Ovary (tissue), 9 donors: ENCODE data around the gene SHKBP1. TPM values are rescaled to one million over a fixed set of nuclear protein-coding genes. Genes with fewer than 3 reads are reported as not detected.

Experiments
- DNase-seq, 5 donors: peaks; one replicate each; pipeline ENCODE4 v3.0.0-alpha.2; 2019 to 2020
- H3K27ac ChIP-seq, 2 donors: fragments of 200-600 bp; one replicate each; pipeline versions ENCODE4 v1.5.1 to v1.8.0; 2019 to 2022
- H3K27me3 ChIP-seq: fragments of 200-600 bp; one replicate; pipeline ENCODE4 v1.8.0; 2022
- H3K36me3 ChIP-seq: fragments of 200-600 bp; sonication (generic); one replicate; pipeline ENCODE4 v1.5.1; 2019
- H3K4me1 ChIP-seq: one replicate; pipeline ENCODE4 v1.8.1; 2013; ENCODE audit warnings: mild to moderate bottlenecking, moderate library complexity; ENCODE audit not compliant: insufficient read depth
- H3K4me3 ChIP-seq: fragments of 200-600 bp; sonication (generic); one replicate; pipeline ENCODE4 v1.5.1; 2017
- H3K9me3 ChIP-seq, 2 donors: fragments of 200-600 bp in 1 of 2; sonication (generic) in 1 of 2; one replicate each; pipeline versions ENCODE4 v1.5.1 to v1.8.1; 2013 to 2019; ENCODE audit warnings: mild to moderate bottlenecking in 1 of 2, moderate library complexity in 1 of 2
- CTCF ChIP-seq, 3 donors: fragments of 450-650 bp in 2 of 3; fragments of 200-600 bp in 1 of 3; IDR thresholded peaks; one replicate each; pipeline versions ENCODE4 v1.5.1 to v1.8.0; 2016 to 2022; ENCODE audit warnings: antibody characterized with exemption in 3 of 3, mild to moderate bottlenecking in 1 of 3
- EP300 ChIP-seq: sonication (generic); formaldehyde crosslinking; IDR thresholded peaks from one replicate; pipeline ENCODE4 v1.6.1; 2017; ENCODE audit warnings: antibody characterized with exemption
- POLR2A ChIP-seq: fragments of 450-650 bp; IDR thresholded peaks from one replicate; pipeline ENCODE4 v1.6.1; 2017; ENCODE audit warnings: antibody characterized with exemption, mild to moderate bottlenecking, moderate library complexity
- WGBS, 3 donors: extraction: QIAGEN DNeasy Blood & Tissue Kit in 1 of 3; methylation state at CpG; one replicate each; pipeline versions ENCODE4 v1.1.5 to v1.1.7; 2013 to 2017; 5-methylcytosine and 5-hydroxymethylcytosine counted together
- intact Hi-C, 4 donors: fragments of 100-400 bp; cut with DNase I; formaldehyde crosslinking; loops; one replicate each; pipeline versions ENCODE4 v1.11.0 to v1.15.1; 2022 to 2023
- polyA plus RNA-seq, 2 donors: library from polyadenylated mRNA; stranded (reverse); fragments of 200-250 nt in 1 of 2; fragments of 350-450 nt in 1 of 2; fragmentation: Illumina TruSeq in 1 of 2; extraction: RNeasy Lipid Tissue Mini Kit (QIAGEN cat#74804) in 1 of 2; gene quantifications; one replicate each; pipeline ENCODE4 v1.2.3, GENCODE V29; 2013 to 2014
- total RNA-seq, 7 donors: library from RNA; depleted of rRNA in 2 of 7; stranded (reverse); fragments of >200 nt in 2 of 7; fragmentation: NEBNext Ultra II Directional in 3 of 7; extraction: Animal tissue kit (Norgen Biotek cat#: 25700) in 3 of 7; gene quantifications; one replicate each; pipeline versions ENCODE4 v1.1.0 to v1.2.4, GENCODE V29; 2016 to 2023
- donor health status: DM: no; HTN: no; CAD: no; lungs with moderate emphysema.
- donor health status: DM: no; HTN: no; CAD: no.
- donor health status: Bipolar disorder and iron deficiency.
- donor health status: DM: yes; HTN: yes; CAD: no.
- donor health status: DM: no; HTN: no; CAD: no.
- donor health status: DM: yes; HTN: yes; CAD: no.

SHKBP1 gene
- total and polyA plus RNA-seq, 9 donors: 16.3 to 48.7 (median 33.8) TPM

- WGBS, 3 donors: 7 to 9% (median 8%) methylated on average over 2 of the region's 2 CpGs
- Histone ChIP-seq H3K4me3 (peak overlapping the region; percentile 60), H3K9me3 (no peaks in the 10 kb centered on the region), H3K27ac (peak overlapping the region; percentile 87 to 92), H3K36me3 (no peaks in the 10 kb centered on the region), H3K27me3 (no peaks in the 10 kb centered on the region), H3K4me1 (peaks cover 13% of the 10 kb centered on the region)
- intact Hi-C loops: loop anchor here in 3 of 4 donors (5.0 to 10.0 kb wide), 2 partner anchors 138 to 181 kb away; partner anchors contain the start of genes BLVRB (in 2 of the 3) and SPTBN4 (in 2 of the 3)
- TF ChIP-seq CTCF (IDR thresholded peaks at IDR 0.05) (no peak), POLR2A (no peak), EP300 (no peak)
- peak in 1 of 5 donors; percentile 46 for DNase-seq
Observed at GRCh38 chr19:40603071-40603388, 26.4 kb downstream of the SHKBP1 start.

DNA sequence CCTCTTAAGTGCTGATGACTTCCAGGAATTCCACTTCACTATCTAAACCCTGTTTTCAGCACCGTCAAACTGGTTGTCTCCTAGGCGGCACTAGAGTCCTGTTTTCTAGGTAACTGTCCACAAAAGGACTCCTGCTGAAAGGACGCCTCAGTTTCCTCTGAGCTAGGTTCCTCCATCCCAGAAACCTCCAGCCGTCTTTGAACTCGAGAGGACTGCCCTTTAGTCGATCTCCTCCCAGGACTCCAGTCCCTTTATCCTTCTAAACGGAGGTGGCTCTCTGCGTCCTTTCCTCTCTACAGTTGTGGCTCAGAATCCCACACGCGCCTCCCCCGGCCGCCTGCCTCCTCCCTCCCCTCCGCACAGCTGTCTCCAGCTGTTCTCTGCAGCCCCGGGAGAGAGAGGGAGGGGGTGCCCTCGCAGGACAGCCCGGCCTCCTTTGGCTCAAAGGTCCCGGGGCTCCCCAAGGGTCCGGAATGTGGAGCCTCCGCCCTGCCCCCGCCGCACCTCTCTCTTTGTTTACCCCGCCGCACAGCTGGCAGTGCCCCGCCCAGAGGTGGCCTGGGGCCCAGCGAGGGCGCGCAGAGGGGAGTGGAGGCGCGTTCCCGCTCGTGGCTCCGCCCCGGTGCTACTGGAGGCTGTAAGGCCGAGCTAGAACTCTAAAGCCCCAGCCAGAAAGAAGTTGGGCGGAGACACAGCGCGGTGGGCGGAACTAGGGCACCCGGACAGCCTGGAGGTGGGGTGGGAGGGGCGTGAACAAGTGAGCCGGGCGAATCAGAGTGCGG lies 26.9 kb downstream of the SHKBP1 start:
- H3K4me3 ChIP-seq: peak overlapping the region; percentile 60
- H3K9me3 ChIP-seq: no peaks in the 10 kb centered on the region
- H3K36me3 ChIP-seq: no peaks in the 10 kb centered on the region
- 1% methylated on average over 41 to 43 of the region's 43 CpGs for WGBS, 3 donors
- peak in 1 of 3 donors; percentile 28 for TF ChIP-seq CTCF (IDR thresholded peaks at IDR 0.05)
- peak; percentile 59 for TF ChIP-seq POLR2A
- TF ChIP-seq EP300: peak; percentile 9
- H3K27ac ChIP-seq: peak overlapping the region; percentile 87 to 92
- intact Hi-C loops: loop anchor here in 3 of 4 donors (5.0 to 10.0 kb wide), 2 partner anchors 139 to 181 kb away; partner anchors contain the start of genes BLVRB (in 2 of the 3) and SPTBN4 (in 2 of the 3)
- peaks cover 13% of the 10 kb centered on the region for H3K4me1 ChIP-seq
- peak; percentile 98 to 99 (median 99) for DNase-seq
- H3K27me3 ChIP-seq: no peaks in the 10 kb centered on the region

GRCh38 chr19:40604171-40604646 lies 27.5 kb downstream of the SHKBP1 start:
- intact Hi-C loops: loop anchor here in 3 of 4 donors (5.0 to 10.0 kb wide), 2 partner anchors 139 to 182 kb away; partner anchors contain the start of genes BLVRB (in 2 of the 3) and SPTBN4 (in 2 of the 3)

More at GRCh38 chr19:40604171-40604646, 27.5 kb downstream of the SHKBP1 start:
- peaks cover 13% of the 10 kb centered on the region for H3K4me1 ChIP-seq
- no peaks in the 10 kb centered on the region for H3K36me3 ChIP-seq
- TF ChIP-seq EP300 (no peak), CTCF (IDR thresholded peaks at IDR 0.05) (no peak), POLR2A (no peak)
- no peak for DNase-seq
- no peaks in the 10 kb centered on the region for H3K27me3 ChIP-seq
- H3K27ac ChIP-seq: peak overlapping the region; percentile 22 to 87
- peak overlapping the region; percentile 10 for H3K4me3 ChIP-seq
- H3K9me3 ChIP-seq: no peaks in the 10 kb centered on the region
- WGBS, 3 donors: 6 to 9% (median 8%) methylated on average over 18 of the region's 18 CpGs
